HPDE6-E6E7 (cell line): ENCODE measurements around the gene PCDHGB1.
"Not testable (repeated sequence)": the region's sequence is repeated elsewhere in the genome, so short reads cannot be mapped to it uniquely, and the experiment has no call there.

Experiments
- DNase-seq: peaks from one replicate; pipeline ENCODE4 v3.0.0; 2011; ENCODE audit warnings: missing footprints; ENCODE audit errors: extremely low spot score

PCDHGB1 gene

GRCh38 chr5:141349917-141350619 is at the start of gene PCDHGB1:
Gene PCDHGB1, plus strand, starts transcription at chr5:141350099. Its CDS starts 162 bp downstream, at chr5:141350261.
- DNase-seq = no peak

- no peak for DNase-seq
These were observed 46.1 kb upstream of the PCDHGB1 start, which contains the start of gene SLC25A2 for GRCh38 chr5:141303756-141304155. Gene SLC25A2, minus strand, starts transcription at chr5:141304049. Its CDS starts 184 bp downstream, at chr5:141303865.

DNA sequence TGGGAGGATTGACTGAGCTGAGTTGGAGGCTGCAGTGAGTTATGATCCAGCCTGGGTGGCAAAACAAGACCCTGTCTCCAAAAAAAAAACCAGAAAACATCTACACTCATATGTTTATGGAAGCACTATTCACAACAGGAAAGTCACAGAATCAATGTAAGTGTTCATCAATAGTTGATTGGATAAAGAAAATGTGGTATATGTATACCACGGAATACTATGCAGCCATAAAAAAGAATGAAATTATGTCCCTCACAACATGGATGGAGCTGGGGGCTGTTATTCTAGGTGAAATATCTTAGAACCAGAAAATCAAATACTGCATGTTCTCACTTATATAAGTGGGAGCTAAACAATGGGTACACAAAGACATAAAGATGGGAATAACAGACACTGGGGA is 43.3 kb upstream of the PCDHGB1 start:
- no peak for DNase-seq

GRCh38 chr5:141313711-141314110 is 36.2 kb upstream of the PCDHGB1 start:
- DNase-seq = no peak

- not testable (repeated sequence) for DNase-seq
These were observed 32.9 kb upstream of the PCDHGB1 start for GRCh38 chr5:141316963-141317362.

DNA sequence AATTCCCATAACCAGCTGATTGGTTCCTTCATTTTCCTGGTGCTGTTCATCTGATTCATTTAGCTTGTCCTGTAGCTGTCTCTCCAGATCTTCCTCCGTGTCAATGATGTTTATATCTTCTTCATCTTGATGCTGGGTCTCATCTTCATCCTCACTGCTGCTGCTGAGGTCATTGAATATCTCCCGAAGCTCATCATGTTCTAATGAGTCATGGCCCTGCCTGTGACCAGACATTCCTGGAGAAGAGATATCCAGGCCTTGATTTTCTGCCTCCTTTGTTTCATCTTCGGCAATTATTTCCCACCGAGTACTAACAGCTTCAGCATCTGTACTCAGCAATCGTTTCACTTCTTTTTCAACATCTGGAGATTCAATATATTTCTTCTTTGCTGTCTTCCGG is 30.7 kb upstream of the PCDHGB1 start:
- no peak for DNase-seq

DNA sequence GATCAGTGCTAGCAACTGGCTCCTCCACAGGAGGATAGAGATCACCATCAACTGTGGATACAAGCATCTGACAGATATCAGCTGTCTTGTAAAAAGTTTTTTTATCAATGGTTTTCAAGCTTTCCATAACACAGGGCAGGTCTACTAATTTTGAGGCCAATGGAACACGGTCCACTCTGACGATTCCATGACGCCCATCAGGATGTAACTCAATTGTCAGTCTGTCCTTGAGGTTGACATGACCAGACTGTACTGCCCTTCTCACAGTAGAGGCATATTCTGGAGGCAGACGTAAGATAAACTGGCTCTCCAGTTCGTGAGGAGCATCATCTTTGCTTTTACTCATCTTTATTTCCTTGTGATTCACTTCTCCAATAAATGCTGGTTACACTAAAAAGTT is 30.2 kb upstream of the PCDHGB1 start:
- DNase-seq = no peak

GRCh38 chr5:141320225-141321169 is 29.4 kb upstream of the PCDHGB1 start, which contains the start of gene TAF7:
Gene TAF7, minus strand, starts transcription at chr5:141320784. Its CDS starts 740 bp downstream, at chr5:141320044.
- DNase-seq = peak; percentile 72

DNA sequence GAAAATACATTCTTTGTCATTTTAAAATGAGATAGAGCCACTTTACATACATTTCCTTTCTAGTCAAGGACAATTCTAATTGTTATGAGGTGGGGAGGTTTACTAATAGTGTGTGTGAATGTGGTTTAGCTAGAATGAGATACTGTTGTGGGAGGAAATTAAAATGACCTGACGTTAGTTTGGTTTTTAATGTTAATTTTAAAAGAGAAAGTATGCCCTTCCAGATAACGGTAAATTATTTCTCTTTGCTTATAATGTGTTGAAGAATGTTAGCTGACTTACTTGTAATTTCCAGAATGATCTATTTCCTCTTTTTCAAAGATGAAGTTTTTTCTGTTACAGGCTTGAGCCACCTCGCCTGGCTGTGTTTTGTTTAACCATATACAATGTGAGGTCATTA is 27.6 kb upstream of the PCDHGB1 start:
- no peak for DNase-seq

DNA sequence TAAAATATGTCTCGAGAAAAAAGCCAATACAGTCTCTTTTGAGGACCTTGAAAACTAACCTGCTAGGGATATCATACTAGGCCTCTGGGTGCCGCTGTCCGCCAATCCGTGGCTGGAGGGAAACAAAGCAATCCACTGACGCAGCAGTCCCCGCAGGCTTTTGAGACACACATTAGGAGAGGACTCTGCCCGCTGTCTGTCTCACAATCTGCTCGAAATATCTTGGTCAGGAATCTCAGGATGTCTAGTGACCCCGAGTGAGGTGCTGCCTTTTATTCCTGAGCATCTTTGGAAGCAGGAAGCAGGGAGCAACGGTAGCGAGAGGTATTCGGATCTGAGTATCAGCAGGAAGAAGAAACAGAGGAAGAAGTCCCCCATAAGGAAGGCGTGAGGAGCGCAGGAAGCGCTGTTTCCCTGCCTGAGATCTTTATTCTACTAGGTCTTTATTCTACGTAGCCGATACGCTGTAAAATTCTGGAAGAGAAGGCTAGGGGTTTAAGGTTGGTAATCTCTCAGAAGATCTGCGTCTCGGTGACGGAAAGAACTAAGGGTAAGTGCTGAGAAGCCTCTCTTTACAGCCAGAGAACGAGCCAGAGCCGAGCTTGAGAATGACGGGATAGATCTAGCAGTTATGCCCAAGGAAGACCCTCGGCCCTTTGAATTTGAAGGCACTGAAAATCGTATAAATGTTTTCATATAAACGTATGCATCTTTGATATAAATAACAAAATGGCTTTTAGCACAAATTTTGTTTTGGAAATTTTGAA is 23.6 kb upstream of the PCDHGB1 start:
- DNase-seq = no peak

DNA sequence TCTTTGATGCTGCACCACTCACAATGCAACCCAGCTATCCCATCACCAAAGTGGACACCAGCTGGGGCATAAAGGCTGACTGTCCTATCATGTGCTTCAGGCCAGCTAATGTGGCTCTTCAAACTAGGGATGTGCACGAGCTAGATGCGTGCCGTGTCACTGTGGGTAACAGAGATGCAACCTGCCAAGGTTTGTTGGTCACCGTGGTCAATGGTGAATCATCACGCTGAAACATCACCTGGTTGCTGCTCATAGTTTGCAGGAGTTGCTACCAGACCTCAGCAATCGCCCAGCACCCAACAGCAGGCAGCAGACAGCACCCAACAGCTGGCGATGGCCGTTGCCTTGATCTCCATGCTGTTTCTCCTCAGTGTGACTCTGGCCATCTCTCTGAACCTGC is 21.7 kb upstream of the PCDHGB1 start:
- no peak for DNase-seq

- DNase-seq = no peak
These were observed 19.4 kb upstream of the PCDHGB1 start, which contains the start of gene PCDHGA1 for GRCh38 chr5:141330299-141331080. Gene PCDHGA1, plus strand, starts transcription at chr5:141330514.

- not testable (repeated sequence) for DNase-seq
These were observed 17.3 kb upstream of the PCDHGB1 start for GRCh38 chr5:141332571-141332970.

DNA sequence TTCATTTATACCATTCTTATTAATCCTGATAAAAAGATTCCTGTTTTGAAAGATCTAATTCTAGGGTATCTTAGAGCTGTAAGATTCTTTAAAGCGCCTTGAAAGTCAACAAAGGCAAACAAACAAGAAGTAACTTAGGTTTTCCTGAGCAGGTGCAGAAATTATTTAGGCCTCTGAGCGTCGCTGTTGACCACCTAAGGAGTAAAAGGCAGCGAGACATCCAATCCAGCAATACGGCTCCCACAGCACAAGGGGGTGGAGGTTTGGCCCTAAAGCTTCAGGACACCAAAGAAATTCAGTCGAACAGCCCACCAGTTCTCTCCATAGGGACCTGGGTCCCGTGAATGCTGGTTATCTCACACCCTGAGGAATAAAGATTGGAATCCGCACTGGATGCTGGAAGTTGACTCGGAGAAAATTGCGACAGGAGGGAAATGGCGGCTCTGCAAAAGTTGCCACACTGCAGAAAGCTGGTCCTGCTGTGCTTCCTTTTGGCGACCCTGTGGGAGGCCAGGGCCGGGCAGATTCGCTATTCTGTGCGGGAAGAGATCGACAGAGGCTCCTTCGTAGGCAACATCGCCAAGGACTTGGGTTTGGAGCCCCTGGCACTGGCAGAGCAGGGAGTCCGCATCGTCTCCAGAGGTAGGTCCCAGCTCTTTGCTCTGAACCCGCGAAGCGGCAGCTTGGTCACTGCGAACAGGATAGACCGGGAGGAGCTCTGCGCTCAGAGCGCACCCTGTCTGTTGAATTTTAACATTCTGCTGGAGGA is 11.2 kb upstream of the PCDHGB1 start, which contains the start of gene PCDHGA2:
Gene PCDHGA2, plus strand, starts transcription at position 223 of the 769 bp plus-strand sequence.
- no peak for DNase-seq

GRCh38 chr5:141340781-141341354 is 9.0 kb upstream of the PCDHGB1 start:
- not testable (repeated sequence) for DNase-seq

- DNase-seq = no peak
These were observed 7.1 kb upstream of the PCDHGB1 start for GRCh38 chr5:141342773-141343172.

- DNase-seq = no peak
These were observed 6.5 kb upstream of the PCDHGB1 start, which contains the start of gene PCDHGA3 for GRCh38 chr5:141343242-141343952. Gene PCDHGA3, plus strand, starts transcription at chr5:141343829. Its CDS starts 205 bp downstream, at chr5:141344034.

GRCh38 chr5:141343953-141344463 is 5.9 kb upstream of the PCDHGB1 start:
- DNase-seq = no peak

GRCh38 chr5:141345327-141345726 is 4.6 kb upstream of the PCDHGB1 start:
- no peak for DNase-seq
